GM12878 (cell line): Measurements from ENCODE around the gene GALNT6. TPM values are rescaled to one million over a fixed set of nuclear protein-coding genes. Genes with fewer than 3 reads are reported as not detected.

Source experiments
- ATAC-seq: fragments of 200-7000 bp; cut with Tn5 transposase; 3 replicates; pipeline ENCODE4 v1.9.1; 2020; ENCODE audit warnings: mild to moderate bottlenecking, moderate library complexity
- BruUV-seq: library from RNA; stranded (reverse); fragments of 400-500 nt; replicated peaks from 2 replicates; lab custom pipeline; 2021; lab: Mats Ljungman, UMichigan
- CTCF ChIA-PET: fragments of 300-600 bp; sonication (Branson Sonifier 250); formaldehyde crosslinking; extraction: SDS; loops from one replicate; lab custom pipeline; 2021; ENCODE audit warnings: inconsistent platforms; lab: Yijun Ruan, JAX
- POLR2A ChIA-PET: fragments of 350-600 bp; formaldehyde crosslinking; extraction: SDS; loops from one replicate; lab custom pipeline; 2021; ENCODE audit warnings: inconsistent platforms; lab: Charles Lee
- RAD21 ChIA-PET: fragments of 300-600 bp; sonication (Branson Sonifier 250); formaldehyde crosslinking; loops from one replicate; lab custom pipeline; 2023; ENCODE audit warnings: antibody characterized with exemption; ENCODE audit not compliant: unreplicated experiment; lab: Charles Lee
- SMC1A ChIA-PET: fragments of 300-600 bp; sonication (Branson Sonifier 250); formaldehyde crosslinking; loops from one replicate; lab custom pipeline; 2023; ENCODE audit not compliant: unreplicated experiment, uncharacterized antibody; lab: Charles Lee
- DNase-seq: peaks from one replicate; pipeline ENCODE4 v3.0.0-alpha.2; 2011; ENCODE audit warnings: low read depth, low spot score
- FAIRE-seq: peaks from 3 replicates; lab custom pipeline; 2011; peaks lifted over from hg19 to GRCh38; lab: Jason Lieb, UNC
- H2AFZ ChIP-seq: 2 replicates; pipeline ENCODE4 v1.6.0; 2011; ENCODE audit warnings: low read depth, low read length, control low read depth; ENCODE audit not compliant: control insufficient read depth
- H3K27ac ChIP-seq: 2 replicates; pipeline ENCODE4 v1.5.1; 2011; ENCODE audit warnings: control low read depth; ENCODE audit not compliant: control insufficient read depth, insufficient read depth
- H3K27me3 ChIP-seq, 2 experiments: replicated peaks in 1 of 2; 2 replicates each; pipeline versions ENCODE4 v1.6.0 to v1.6.1; 2011; ENCODE audit warnings: low read length in 1 of 2; ENCODE audit not compliant: control insufficient read depth in 2 of 2, insufficient read depth in 2 of 2
- H3K36me3 ChIP-seq, 2 experiments: 2 replicates each; pipeline ENCODE4 v1.5.1; 2011; ENCODE audit warnings: low read length in 1 of 2; ENCODE audit not compliant: control insufficient read depth in 2 of 2, insufficient read depth in 2 of 2
- H3K4me1 ChIP-seq: 2 replicates; pipeline ENCODE4 v1.6.1; 2011; ENCODE audit warnings: mild to moderate bottlenecking, low read length, moderate library complexity, mixed read lengths; ENCODE audit not compliant: control insufficient read depth, insufficient read depth
- H3K4me2 ChIP-seq: 2 replicates; pipeline ENCODE4 v1.6.0; 2011; ENCODE audit warnings: control low read depth; ENCODE audit not compliant: control insufficient read depth, insufficient read depth
- H3K4me3 ChIP-seq: fragments of 200-600 bp; sonication (generic); 2 replicates; pipeline ENCODE4 v1.5.1; 2016
- H3K79me2 ChIP-seq: 2 replicates; pipeline ENCODE4 v1.6.0; 2011; ENCODE audit warnings: low read length; ENCODE audit not compliant: control insufficient read depth, insufficient read depth
- H3K9ac ChIP-seq: 2 replicates; pipeline ENCODE4 v1.8.0; 2011; ENCODE audit warnings: low read length, control low read depth, mixed read lengths; ENCODE audit not compliant: control insufficient read depth, insufficient read depth
- H3K9me3 ChIP-seq: replicated peaks from 3 replicates; pipeline ENCODE4 v1.5.1; 2011; ENCODE audit warnings: mild to moderate bottlenecking, low read length; ENCODE audit not compliant: control insufficient read depth, insufficient read depth
- H4K20me1 ChIP-seq: 2 replicates; pipeline ENCODE4 v1.6.0; 2011; ENCODE audit not compliant: control insufficient read depth, insufficient read depth
- ATF7 ChIP-seq: fragments of 450-650 bp; IDR thresholded peaks from 2 replicates; pipeline ENCODE4 v1.6.1; 2016; ENCODE audit warnings: low read depth, mild to moderate bottlenecking
- IKZF1 ChIP-seq: fragments of 450-650 bp; conservative IDR thresholded peaks from 2 replicates; pipeline ENCODE4 v1.6.1; 2017; ENCODE audit warnings: antibody characterized with exemption, mild to moderate bottlenecking
- RAD21 ChIP-seq: IDR thresholded peaks from 2 replicates; pipeline ENCODE4 v1.6.1; 2011; ENCODE audit warnings: mild to moderate bottlenecking, low read depth, low read length, moderate library complexity; ENCODE audit not compliant: insufficient read depth
- SMC3 ChIP-seq: IDR thresholded peaks from 2 replicates; pipeline ENCODE4 v1.6.1; 2011; ENCODE audit warnings: low read length, improper control_type of control experiment, borderline replicate concordance
- TCF3 ChIP-seq: IDR thresholded peaks from 2 replicates; pipeline ENCODE4 v1.6.1; 2012; ENCODE audit warnings: low read depth, mild to moderate bottlenecking, low read length, borderline replicate concordance; ENCODE audit not compliant: insufficient read depth
- YY1 ChIP-seq: IDR thresholded peaks from 2 replicates; pipeline ENCODE4 v1.6.1; 2011; ENCODE audit warnings: low read depth, mild to moderate bottlenecking, low read length
- WGBS: methylation state at CpG from one replicate; pipeline ENCODE4 v1.1.6; 2016; ENCODE audit warnings: low lambda C conversion rate; ENCODE audit not compliant: insufficient replicate concordance, insufficient coverage; ENCODE audit errors: missing lambda C conversion rate; 5-methylcytosine and 5-hydroxymethylcytosine counted together
- in situ Hi-C: fragments of 300-500 bp; cut with MboI; formaldehyde crosslinking; loops from 9 replicates; pipeline ENCODE4 v1.14.3; 2018; ENCODE audit warnings: mixed read lengths
- intact Hi-C: fragments of 100-400 bp; cut with micrococcal nuclease; formaldehyde crosslinking; loops from one replicate; pipeline ENCODE4 v1.14.2; 2022; ENCODE audit not compliant: unreplicated experiment
- polyA plus RNA-seq, 11 experiments: library from polyadenylated mRNA; depleted of rRNA in 4 of 11; unstranded in 6 of 11; stranded (reverse) in 5 of 11; fragments of >200 nt; fragmentation: Nextera tagmentation in 4 of 11; fragmentation: Illumina TruSeq in 1 of 11; extraction: Ambion mirVana in 4 of 11; extraction: Trizol in 1 of 11; gene quantifications; 1 replicate in 1 of 11; 2 replicates in 10 of 11; pipeline versions ENCODE4 v1.2.1 to v1.2.3, GENCODE V29; 2011 to 2016; ENCODE audit warnings: inconsistent platforms in 2 of 11, missing spikeins in 2 of 11, low read depth in 1 of 11
- total RNA-seq, 4 experiments: library from RNA; depleted of rRNA in 3 of 4; stranded (reverse); fragments of >200 nt in 3 of 4; fragmentation: Illumina TruSeq in 1 of 4; extraction: Trizol in 1 of 4; gene quantifications; 2 replicates each; pipeline versions ENCODE4 v1.2.1 to v1.2.3, GENCODE V29; 2013 to 2021
- TF ChIP-seq, protein P1 (sequence below), 3 experiments: IDR thresholded peaks in 2 of 3; conservative IDR thresholded peaks in 1 of 3; 2 replicates each; pipeline ENCODE4 v1.5.1; 2011; ENCODE audit warnings: low read depth in 3 of 3, low read length in 3 of 3, mild to moderate bottlenecking in 3 of 3, control low read depth in 2 of 3, moderate library complexity in 2 of 3, inconsistent platforms in 1 of 3, mixed read lengths in 1 of 3; ENCODE audit not compliant: control insufficient read depth in 2 of 3, insufficient read depth in 1 of 3; ENCODE audit errors: extremely low read depth in 1 of 3

GALNT6 gene
- total and polyA plus RNA-seq, 10 of the 15 experiments (the other 5 are each of a cell fraction or from before 2014, with no cell fraction given): 6.6 to 40.4 (median 23.7) TPM

DNA sequence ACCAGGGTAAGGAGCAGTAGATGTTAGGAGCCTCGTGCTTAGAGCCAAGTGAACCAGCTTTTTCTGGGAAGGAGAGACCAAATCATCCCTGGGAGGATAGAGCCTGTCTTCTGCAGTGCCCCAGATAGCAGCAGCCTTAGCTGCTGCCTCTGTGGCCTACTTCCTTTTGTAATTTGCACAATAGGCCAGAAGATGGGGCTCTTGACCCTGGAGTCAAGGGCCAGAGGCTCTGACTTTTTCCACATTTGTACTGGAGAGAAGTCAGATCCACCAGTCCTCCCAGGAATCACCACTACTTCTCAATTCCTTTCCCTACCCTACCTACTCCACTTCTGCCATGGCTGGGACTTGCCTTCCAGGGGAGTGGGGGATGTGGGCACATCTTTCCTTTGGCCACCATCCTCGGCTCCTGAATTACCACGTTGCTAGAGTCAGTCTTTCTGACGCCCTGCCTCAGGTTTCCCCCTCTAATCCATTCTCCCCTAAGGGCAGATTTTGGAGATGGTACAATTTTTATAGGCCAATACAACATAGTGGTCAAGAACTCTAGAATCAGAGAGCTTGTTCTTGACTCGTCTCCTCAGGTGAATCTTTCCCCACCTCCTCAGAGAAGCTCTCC lies 30.2 kb upstream of the GALNT6 start:
- ChIA-PET POLR2A (no interaction called here), CTCF (interaction anchor here (0.5 to 14.2 kb wide), 38 partner anchors 9 to 556 kb away, joined by 3 to 183 read pairs (median 4); no protein-coding TSS in a partner anchor), SMC1A (interaction anchor here (0.7 to 3.7 kb wide), 7 partner anchors 25 to 454 kb away, joined by 3 to 57 read pairs (median 5); no protein-coding TSS in a partner anchor), RAD21 (interaction anchor here (0.5 to 4.6 kb wide), 10 partner anchors 31 to 454 kb away, joined by 3 to 52 read pairs (median 4); no protein-coding TSS in a partner anchor)
- whole genome bisulfite sequencing: 80% methylated on average over 5 of the region's 5 CpGs
- H4K20me1 ChIP-seq: no peaks in the 10 kb centered on the region
- H3K27me3 ChIP-seq: no peaks in the 10 kb centered on the region
- FAIRE-seq (peak; percentile 64), DNase-seq (no peak), ATAC-seq (peak; percentile 36)
- H3K27ac ChIP-seq: no peak overlapping the region
- TF ChIP-seq ATF7 (no peak), YY1 (0 out of 2 replicates have a peak, but pooled peaks have one; percentile 41), RAD21 (peak; percentile 97), TCF3 (no peak), IKZF1 (no peak), SMC3 (peak; percentile 68)
- TF ChIP-seq, protein P1, sequence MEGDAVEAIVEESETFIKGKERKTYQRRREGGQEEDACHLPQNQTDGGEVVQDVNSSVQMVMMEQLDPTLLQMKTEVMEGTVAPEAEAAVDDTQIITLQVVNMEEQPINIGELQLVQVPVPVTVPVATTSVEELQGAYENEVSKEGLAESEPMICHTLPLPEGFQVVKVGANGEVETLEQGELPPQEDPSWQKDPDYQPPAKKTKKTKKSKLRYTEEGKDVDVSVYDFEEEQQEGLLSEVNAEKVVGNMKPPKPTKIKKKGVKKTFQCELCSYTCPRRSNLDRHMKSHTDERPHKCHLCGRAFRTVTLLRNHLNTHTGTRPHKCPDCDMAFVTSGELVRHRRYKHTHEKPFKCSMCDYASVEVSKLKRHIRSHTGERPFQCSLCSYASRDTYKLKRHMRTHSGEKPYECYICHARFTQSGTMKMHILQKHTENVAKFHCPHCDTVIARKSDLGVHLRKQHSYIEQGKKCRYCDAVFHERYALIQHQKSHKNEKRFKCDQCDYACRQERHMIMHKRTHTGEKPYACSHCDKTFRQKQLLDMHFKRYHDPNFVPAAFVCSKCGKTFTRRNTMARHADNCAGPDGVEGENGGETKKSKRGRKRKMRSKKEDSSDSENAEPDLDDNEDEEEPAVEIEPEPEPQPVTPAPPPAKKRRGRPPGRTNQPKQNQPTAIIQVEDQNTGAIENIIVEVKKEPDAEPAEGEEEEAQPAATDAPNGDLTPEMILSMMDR (IDR thresholded peaks at IDR 0.05 in 2 of 3, conservative IDR thresholded peaks at IDR 0.05 in 1 of 3; ENCODE audit: control insufficient read depth in 2 of 3, extremely low read depth in 1 of 3, insufficient read depth in 1 of 3, low read depth in 3 of 3, low read length in 3 of 3): peak; percentile 67 to 83 (median 71)
- no peaks in the 10 kb centered on the region for H3K79me2 ChIP-seq
- H3K4me2 ChIP-seq: no peak overlapping the region
- in situ Hi-C loops (loop anchor here (5.0 to 10.0 kb wide), 2 partner anchors 106 to 453 kb away; no protein-coding TSS in a partner anchor), intact Hi-C loops (loop anchor here (1.0 to 10.0 kb wide), 5 partner anchors 111 to 563 kb away; partner anchors contain the start of gene SCN8A)
- no peaks in the 10 kb centered on the region for H3K9me3 ChIP-seq
- H3K4me3 ChIP-seq: no peak overlapping the region
- BruUV-seq: no TSS peak
- H3K9ac ChIP-seq: no peak overlapping the region
- H2AFZ ChIP-seq: no peak overlapping the region
- no peaks in the 10 kb centered on the region for H3K36me3 ChIP-seq
- H3K4me1 ChIP-seq: peaks cover 3% of the 10 kb centered on the region; the same call in 1 of the 2 replicates
